Astrocyte (in vitro differentiated cells and primary cell): ENCODE measurements around the gene ACSF2. TPM values are rescaled to one million over a fixed set of nuclear protein-coding genes. Genes with fewer than 3 reads are reported as not detected.

Source experiments
- DNase-seq: peaks from one replicate; pipeline ENCODE4 v3.0.0-alpha.2; 2010; ENCODE audit warnings: low read depth
- FAIRE-seq: peaks from 2 replicates; lab custom pipeline; 2011; peaks lifted over from hg19 to GRCh38; lab: Jason Lieb, UNC
- H2AFZ ChIP-seq: 2 replicates; pipeline ENCODE4 v1.6.0; 2012; ENCODE audit warnings: low read depth, low read length, inconsistent platforms
- H3K27ac ChIP-seq: 2 replicates; pipeline ENCODE4 v1.5.1; 2011; ENCODE audit warnings: low read depth, low read length, inconsistent platforms
- H3K27me3 ChIP-seq: 2 replicates; pipeline ENCODE4 v1.6.0; 2011; ENCODE audit warnings: low read length, inconsistent platforms; ENCODE audit not compliant: insufficient read depth
- H3K36me3 ChIP-seq: 2 replicates; pipeline ENCODE4 v1.5.1; 2011; ENCODE audit warnings: low read length, inconsistent platforms; ENCODE audit not compliant: insufficient read depth
- H3K4me1 ChIP-seq: 2 replicates; pipeline ENCODE4 v1.5.1; 2011; ENCODE audit warnings: low read length, inconsistent platforms; ENCODE audit not compliant: insufficient read depth
- H3K4me2 ChIP-seq: 2 replicates; pipeline ENCODE4 v1.6.0; 2012; ENCODE audit warnings: low read length, inconsistent platforms
- H3K4me3 ChIP-seq: 2 replicates; pipeline ENCODE4 v1.5.1; 2011; ENCODE audit warnings: low read depth, mild to moderate bottlenecking, low read length, inconsistent platforms; ENCODE audit not compliant: insufficient read depth
- H3K79me2 ChIP-seq: 2 replicates; pipeline ENCODE4 v1.6.0; 2012; ENCODE audit warnings: mild to moderate bottlenecking, low read length, inconsistent platforms; ENCODE audit not compliant: insufficient read depth
- H3K9ac ChIP-seq: 2 replicates; pipeline ENCODE4 v1.6.0; 2012; ENCODE audit warnings: mild to moderate bottlenecking, low read length, inconsistent platforms
- H3K9me3 ChIP-seq: 2 replicates; pipeline ENCODE4 v1.5.1; 2012; ENCODE audit warnings: low read depth, mild to moderate bottlenecking, low read length, inconsistent platforms; ENCODE audit not compliant: insufficient read depth
- H4K20me1 ChIP-seq: 2 replicates; pipeline ENCODE4 v1.6.0; 2012; ENCODE audit warnings: low read length, inconsistent platforms; ENCODE audit not compliant: insufficient read depth
- H3K27ac Mint-ChIP-seq: one replicate; pipeline ENCODE4 v1.8.0; 2021; ENCODE audit warnings: mild to moderate bottlenecking, mixed read lengths; ENCODE audit not compliant: unreplicated experiment
- H3K27me3 Mint-ChIP-seq: one replicate; pipeline ENCODE4 v1.8.0; 2021; ENCODE audit warnings: low read depth, mixed read lengths; ENCODE audit not compliant: unreplicated experiment
- H3K36me3 Mint-ChIP-seq: one replicate; pipeline ENCODE4 v1.8.0; 2021; ENCODE audit warnings: low read depth, mixed read lengths; ENCODE audit not compliant: unreplicated experiment
- H3K4me1 Mint-ChIP-seq: one replicate; pipeline ENCODE4 v1.8.0; 2021; ENCODE audit warnings: low read depth, mixed read lengths; ENCODE audit not compliant: unreplicated experiment
- H3K4me3 Mint-ChIP-seq: one replicate; pipeline ENCODE4 v1.8.0; 2021; ENCODE audit warnings: mild to moderate bottlenecking, moderate library complexity, mixed read lengths; ENCODE audit not compliant: unreplicated experiment
- H3K9me3 Mint-ChIP-seq: one replicate; pipeline ENCODE4 v1.8.0; 2021; ENCODE audit warnings: mild to moderate bottlenecking, mixed read lengths; ENCODE audit not compliant: unreplicated experiment
- CTCF ChIP-seq: IDR thresholded peaks from 2 replicates; pipeline ENCODE4 v1.5.1; 2011; ENCODE audit warnings: low read depth, mild to moderate bottlenecking, inconsistent platforms, low read length, moderate library complexity; ENCODE audit not compliant: insufficient read depth
- EZH2 ChIP-seq: IDR thresholded peaks from 2 replicates; pipeline ENCODE4 v1.6.1; 2012; ENCODE audit warnings: mild to moderate bottlenecking, low read length, inconsistent platforms; ENCODE audit not compliant: insufficient read depth
- total RNA-seq: library from RNA; stranded (reverse); gene quantifications from 2 replicates; pipeline ENCODE4 v1.2.1, GENCODE V29; 2021

Gene ACSF2
- total RNA-seq, 1 donor from 2014 or later: 28.3 TPM

GRCh38 chr17:50519141-50519834 lies 93.3 kb downstream of the ACSF2 start:
- Histone ChIP-seq H3K27me3 (peaks cover 2% of the 10 kb centered on the region), H3K9ac (no peak overlapping the region), H3K4me3 (no peak overlapping the region), H3K4me1 (no peaks in the 10 kb centered on the region), H3K4me2 (no peak overlapping the region), H4K20me1 (no peaks in the 10 kb centered on the region), H2AFZ (no peak overlapping the region), H3K9me3 (no peaks in the 10 kb centered on the region), H3K79me2 (no peaks in the 10 kb centered on the region), H3K36me3 (no peaks in the 10 kb centered on the region), H3K27ac (no peak overlapping the region)
- no peaks in the 10 kb centered on the region for H3K36me3 Mint-ChIP-seq
- H3K4me3 Mint-ChIP-seq: no peak overlapping the region
- TF ChIP-seq EZH2: no peak
- no peak for TF ChIP-seq CTCF
- peaks cover 20% of the 10 kb centered on the region for H3K27me3 Mint-ChIP-seq
- DNase-seq (no peak), FAIRE-seq (no peak)
- H3K27ac Mint-ChIP-seq: no peak overlapping the region
- H3K4me1 Mint-ChIP-seq: peaks cover 14% of the 10 kb centered on the region
- no peaks in the 10 kb centered on the region for H3K9me3 Mint-ChIP-seq

- Histone ChIP-seq H3K9ac (no peak overlapping the region), H3K27me3 (peaks cover 2% of the 10 kb centered on the region), H2AFZ (no peak overlapping the region), H3K36me3 (no peaks in the 10 kb centered on the region), H3K4me2 (no peak overlapping the region), H4K20me1 (no peaks in the 10 kb centered on the region), H3K4me3 (no peak overlapping the region), H3K9me3 (no peaks in the 10 kb centered on the region), H3K27ac (no peak overlapping the region), H3K4me1 (no peaks in the 10 kb centered on the region), H3K79me2 (no peaks in the 10 kb centered on the region)
- H3K36me3 Mint-ChIP-seq: no peaks in the 10 kb centered on the region
- DNase-seq (no peak), FAIRE-seq (no peak)
- H3K9me3 Mint-ChIP-seq: no peaks in the 10 kb centered on the region
- peaks cover 24% of the 10 kb centered on the region for H3K27me3 Mint-ChIP-seq
- no peak overlapping the region for H3K27ac Mint-ChIP-seq
- TF ChIP-seq CTCF (no peak), EZH2 (no peak)
- no peak overlapping the region for H3K4me3 Mint-ChIP-seq
- H3K4me1 Mint-ChIP-seq: peaks cover 9% of the 10 kb centered on the region
Observed at GRCh38 chr17:50520483-50520882, 94.5 kb downstream of the ACSF2 start.

- DNase-seq (no peak), FAIRE-seq (no peak)
- no peaks in the 10 kb centered on the region for H3K9me3 ChIP-seq
- no peak overlapping the region for H3K4me2 ChIP-seq
- no peak overlapping the region for H3K4me3 Mint-ChIP-seq
- H3K4me3 ChIP-seq: no peak overlapping the region
- H3K79me2 ChIP-seq: no peaks in the 10 kb centered on the region
- H3K27ac Mint-ChIP-seq: no peak overlapping the region
- no peaks in the 10 kb centered on the region for H3K36me3 Mint-ChIP-seq
- peaks cover 24% of the 10 kb centered on the region for H3K27me3 Mint-ChIP-seq
- peaks cover 9% of the 10 kb centered on the region for H3K4me1 Mint-ChIP-seq
- H3K27ac ChIP-seq: no peak overlapping the region
- no peak overlapping the region for H3K9ac ChIP-seq
- H3K4me1 ChIP-seq: no peaks in the 10 kb centered on the region
- H4K20me1 ChIP-seq: no peaks in the 10 kb centered on the region
- H3K36me3 ChIP-seq: no peaks in the 10 kb centered on the region
- H3K27me3 ChIP-seq: peaks cover 2% of the 10 kb centered on the region
- H2AFZ ChIP-seq: no peak overlapping the region
- H3K9me3 Mint-ChIP-seq: no peaks in the 10 kb centered on the region
- TF ChIP-seq EZH2 (no peak), CTCF (no peak)
Observed at GRCh38 chr17:50521514-50521913, 95.5 kb downstream of the ACSF2 start.
